Panc1 (cell line): Measurements from ENCODE around the gene BBS7.

Experiments used
- CTCF ChIP-seq: fragments of 450-650 bp; IDR thresholded peaks from 2 replicates; pipeline ENCODE4 v1.5.1; 2017; ENCODE audit warnings: mild to moderate bottlenecking
- POLR2AphosphoS5 ChIP-seq: IDR thresholded peaks from 2 replicates; pipeline ENCODE4 v1.6.1; 2012; ENCODE audit warnings: mild to moderate bottlenecking, low read depth, low read length, moderate library complexity
- REST ChIP-seq, 2 experiments: IDR thresholded peaks; 2 replicates each; pipeline ENCODE4 v1.6.1; 2011 to 2012; ENCODE audit warnings: low read depth in 2 of 2, control low read depth in 1 of 2, low read length in 1 of 2, mild to moderate bottlenecking in 1 of 2, moderate library complexity in 1 of 2; ENCODE audit not compliant: insufficient read depth in 1 of 2
- SIN3A ChIP-seq: IDR thresholded peaks from 2 replicates; pipeline ENCODE4 v1.6.1; 2012; ENCODE audit warnings: low read depth, mild to moderate bottlenecking, low read length, moderate library complexity, borderline replicate concordance; ENCODE audit not compliant: insufficient read depth
- TCF7L2 ChIP-seq: IDR thresholded peaks from 2 replicates; pipeline ENCODE4 v1.6.1; 2011; ENCODE audit warnings: mild to moderate bottlenecking, low read depth, low read length, inconsistent platforms

- TF ChIP-seq CTCF (no peak), POLR2AphosphoS5 (no peak), SIN3A (no peak), REST (IDR thresholded peaks at IDR 0.05; ENCODE audit: insufficient read depth in 1 of 2, low read depth in 2 of 2, low read length in 1 of 2) (no peak), TCF7L2 (no peak)
These were observed 75.6 kb downstream of the BBS7 start for GRCh38 chr4:121794505-121795188.
